Measurements from ENCODE around the gene PCBP4.

- TF ChIP-seq POLR2AphosphoS5 (IDR thresholded peaks at IDR 0.05): no peak
- TF ChIP-seq, protein P1, sequence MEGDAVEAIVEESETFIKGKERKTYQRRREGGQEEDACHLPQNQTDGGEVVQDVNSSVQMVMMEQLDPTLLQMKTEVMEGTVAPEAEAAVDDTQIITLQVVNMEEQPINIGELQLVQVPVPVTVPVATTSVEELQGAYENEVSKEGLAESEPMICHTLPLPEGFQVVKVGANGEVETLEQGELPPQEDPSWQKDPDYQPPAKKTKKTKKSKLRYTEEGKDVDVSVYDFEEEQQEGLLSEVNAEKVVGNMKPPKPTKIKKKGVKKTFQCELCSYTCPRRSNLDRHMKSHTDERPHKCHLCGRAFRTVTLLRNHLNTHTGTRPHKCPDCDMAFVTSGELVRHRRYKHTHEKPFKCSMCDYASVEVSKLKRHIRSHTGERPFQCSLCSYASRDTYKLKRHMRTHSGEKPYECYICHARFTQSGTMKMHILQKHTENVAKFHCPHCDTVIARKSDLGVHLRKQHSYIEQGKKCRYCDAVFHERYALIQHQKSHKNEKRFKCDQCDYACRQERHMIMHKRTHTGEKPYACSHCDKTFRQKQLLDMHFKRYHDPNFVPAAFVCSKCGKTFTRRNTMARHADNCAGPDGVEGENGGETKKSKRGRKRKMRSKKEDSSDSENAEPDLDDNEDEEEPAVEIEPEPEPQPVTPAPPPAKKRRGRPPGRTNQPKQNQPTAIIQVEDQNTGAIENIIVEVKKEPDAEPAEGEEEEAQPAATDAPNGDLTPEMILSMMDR (IDR thresholded peaks at IDR 0.05): no peak
Measured at GRCh38 chr3:51947215-51947900, 19.9 kb downstream of the PCBP4 start.

Measured in transverse colon (tissue), 4 donors.